NCI-H2227 treated with DMSO at 0.1 percent for 48 hours (cell line): Measurements from ENCODE around the gene IGFALS.
A peak's percentile ranks its signal among the peaks of the same experiment; 100 is the strongest.

ENCODE experiments used
- DNase-seq: peaks from one replicate; lab custom pipeline; 2025; lab: John Stamatoyannopoulos, UW

Gene IGFALS

GRCh38 chr16:1793578-1794220, at the start of gene IGFALS:
Gene IGFALS, minus strand, starts transcription at chr16:1793705. Its CDS starts 53 bp downstream, at chr16:1793652.
- DNase-seq, result no peak

- no peak for DNase-seq
Observed at GRCh38 chr16:1839554-1839953, 46.0 kb upstream of the IGFALS start.

GRCh38 chr16:1834096-1834495, 40.6 kb upstream of the IGFALS start:
- DNase-seq, result no peak

- no peak for DNase-seq
Observed at GRCh38 chr16:1832838-1833454, 39.4 kb upstream of the IGFALS start.

- no peak for DNase-seq
Observed at GRCh38 chr16:1831186-1832075, 37.9 kb upstream of the IGFALS start.

GRCh38 chr16:1830213-1830612, 36.7 kb upstream of the IGFALS start:
- no peak for DNase-seq

- no peak for DNase-seq
Observed at GRCh38 chr16:1828645-1829410, 35.3 kb upstream of the IGFALS start.

GRCh38 chr16:1826691-1827573, 33.4 kb upstream of the IGFALS start, which contains the start of the genes FAHD1 and HAGH:
Gene FAHD1, plus strand, starts transcription at chr16:1827206. Its CDS starts 33 bp downstream, at chr16:1827239.
Gene HAGH, minus strand, starts transcription at chr16:1826825. Its CDS starts 38 bp downstream, at chr16:1826787.
- DNase-seq, result peak; percentile 94

- peak; percentile 52 for DNase-seq
Observed at GRCh38 chr16:1825864-1826690, 32.6 kb upstream of the IGFALS start.

- no peak for DNase-seq
Observed at GRCh38 chr16:1825381-1825863, 31.9 kb upstream of the IGFALS start.

- no peak for DNase-seq
Observed at GRCh38 chr16:1823821-1824220, 30.3 kb upstream of the IGFALS start.

GRCh38 chr16:1822801-1823200, 29.3 kb upstream of the IGFALS start:
- no peak for DNase-seq

GRCh38 chr16:1821861-1822611, 28.5 kb upstream of the IGFALS start:
- DNase-seq, result no peak

GRCh38 chr16:1820946-1821290, 27.4 kb upstream of the IGFALS start:
- DNase-seq, result no peak

GRCh38 chr16:1820096-1820945, 26.8 kb upstream of the IGFALS start:
- no peak for DNase-seq

GRCh38 chr16:1819611-1820010, 26.1 kb upstream of the IGFALS start:
- DNase-seq, result no peak

- DNase-seq, result no peak
Observed at GRCh38 chr16:1818873-1819525, 25.5 kb upstream of the IGFALS start.
